ENCODE results near the gene INTS4. TPM values are rescaled to one million over a fixed set of nuclear protein-coding genes. Genes with fewer than 3 reads are reported as not detected.

The INTS4 gene
- total and polyA plus RNA-seq, 2 donors from 2014 or later: 16.7 to 34.6 TPM

DNA sequence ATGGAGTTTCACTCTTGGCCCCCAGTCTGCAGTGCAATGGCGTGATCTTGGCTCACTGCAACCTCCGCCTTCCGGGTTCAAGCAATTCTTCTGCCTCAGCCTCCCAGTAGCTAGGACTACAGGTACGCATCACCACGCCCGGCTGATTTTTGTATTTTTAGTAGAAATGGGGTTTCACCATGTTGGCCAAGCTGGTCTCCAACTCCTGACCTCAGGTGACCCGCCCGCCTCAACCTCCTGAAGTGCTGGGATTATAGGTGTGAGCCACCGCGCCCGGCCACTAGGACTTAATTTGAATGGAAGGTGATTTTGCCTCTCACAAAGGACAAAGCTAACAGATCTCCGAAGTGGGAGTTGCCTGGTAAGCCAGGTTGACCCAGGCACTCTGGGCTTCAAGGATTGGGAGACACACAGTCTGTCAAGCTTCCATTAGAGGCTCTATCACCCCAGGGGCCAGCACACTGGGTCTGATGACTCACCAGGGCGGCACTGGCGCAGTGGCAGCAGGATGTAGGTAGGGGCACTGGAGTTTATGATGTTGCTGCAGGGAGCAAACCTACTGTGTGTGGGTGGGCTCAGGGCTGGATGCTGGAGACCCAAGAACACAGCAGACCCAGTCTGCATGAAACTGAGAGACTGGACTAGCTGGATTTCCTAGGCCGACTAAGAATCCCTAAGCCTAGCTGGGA is 46.4 kb upstream of the INTS4 start:
- intact Hi-C loops (cut with DNase I): no loop called here
- Histone ChIP-seq H3K9me3 (ENCODE audit: control insufficient read depth in 2 of 3, insufficient read depth in 1 of 3, low read length in 3 of 3) (no peaks in the 10 kb centered on the region), H3K4me3 (ENCODE audit: low read length in 3 of 3) (no peak overlapping the region), H3K36me3 (ENCODE audit: control insufficient read depth in 2 of 3, insufficient read depth in 3 of 3, low read length in 3 of 3) (no peaks in the 10 kb centered on the region), H3K27ac (ENCODE audit: low read depth in 2 of 2, low read length in 2 of 2) (peak overlapping the region in 1 of 2 donors; percentile 53), H3K4me1 (ENCODE audit: control insufficient read depth in 2 of 3, insufficient read depth in 2 of 3, low read depth in 1 of 3, low read length in 3 of 3) (peaks cover 6 to 12% (median 12%) of the 10 kb centered on the region in 3 donors), H3K9ac (ENCODE audit: low read length in 3 of 3) (no peak overlapping the region), H3K27me3 (ENCODE audit: control insufficient read depth, insufficient read depth, low read length) (no peaks in the 10 kb centered on the region)
- DNase-seq (no peak), FAIRE-seq (no peak)
- TF ChIP-seq, protein P1, sequence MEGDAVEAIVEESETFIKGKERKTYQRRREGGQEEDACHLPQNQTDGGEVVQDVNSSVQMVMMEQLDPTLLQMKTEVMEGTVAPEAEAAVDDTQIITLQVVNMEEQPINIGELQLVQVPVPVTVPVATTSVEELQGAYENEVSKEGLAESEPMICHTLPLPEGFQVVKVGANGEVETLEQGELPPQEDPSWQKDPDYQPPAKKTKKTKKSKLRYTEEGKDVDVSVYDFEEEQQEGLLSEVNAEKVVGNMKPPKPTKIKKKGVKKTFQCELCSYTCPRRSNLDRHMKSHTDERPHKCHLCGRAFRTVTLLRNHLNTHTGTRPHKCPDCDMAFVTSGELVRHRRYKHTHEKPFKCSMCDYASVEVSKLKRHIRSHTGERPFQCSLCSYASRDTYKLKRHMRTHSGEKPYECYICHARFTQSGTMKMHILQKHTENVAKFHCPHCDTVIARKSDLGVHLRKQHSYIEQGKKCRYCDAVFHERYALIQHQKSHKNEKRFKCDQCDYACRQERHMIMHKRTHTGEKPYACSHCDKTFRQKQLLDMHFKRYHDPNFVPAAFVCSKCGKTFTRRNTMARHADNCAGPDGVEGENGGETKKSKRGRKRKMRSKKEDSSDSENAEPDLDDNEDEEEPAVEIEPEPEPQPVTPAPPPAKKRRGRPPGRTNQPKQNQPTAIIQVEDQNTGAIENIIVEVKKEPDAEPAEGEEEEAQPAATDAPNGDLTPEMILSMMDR (IDR thresholded peaks at IDR 0.05; ENCODE audit: borderline replicate concordance, extremely low read depth, insufficient read depth): no peak

DNA sequence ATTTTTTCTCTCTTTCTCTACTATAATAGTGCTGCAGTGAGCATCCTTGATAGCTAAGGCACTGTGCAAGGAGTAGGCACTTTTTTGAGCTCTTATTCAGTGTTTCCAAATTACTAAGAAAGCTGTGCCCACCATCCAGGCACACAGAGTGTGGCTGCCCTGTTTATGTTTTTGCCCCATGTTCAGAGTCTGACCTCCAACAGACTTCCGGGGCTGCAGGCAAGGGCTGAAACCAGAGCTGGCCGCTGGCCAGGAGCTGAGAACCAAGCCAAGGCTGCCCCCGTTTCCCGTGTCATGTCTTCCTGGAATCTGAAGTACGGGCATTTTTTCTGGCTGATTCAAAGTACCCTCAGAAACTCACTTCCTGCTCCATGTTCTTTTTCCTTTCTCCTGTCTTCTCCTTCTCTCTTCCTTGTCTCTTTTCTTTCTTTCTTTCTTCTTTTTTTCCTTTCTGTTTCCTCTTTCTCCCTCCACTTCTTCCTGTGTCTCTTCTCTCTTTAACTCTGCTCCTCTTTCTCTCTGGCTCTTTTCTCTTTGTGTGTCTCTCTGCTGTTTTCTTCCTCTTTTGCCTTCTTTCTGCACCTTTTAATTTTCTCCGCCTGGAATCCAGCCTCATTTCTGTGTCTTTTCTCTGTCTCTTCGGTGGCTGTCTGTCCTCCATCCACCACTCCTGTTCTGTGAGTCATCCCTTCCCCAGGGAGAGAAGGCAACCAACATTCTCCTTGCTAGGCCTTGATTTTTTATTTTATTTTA is 45.6 kb upstream of the INTS4 start:
- H3K4me3 ChIP-seq (ENCODE audit: low read length in 3 of 3): peak overlapping the region in 2 of 3 donors; percentile 41 to 56
- H3K27ac ChIP-seq (ENCODE audit: low read depth in 2 of 2, low read length in 2 of 2): peak overlapping the region; percentile 68 to 88
- peaks cover 6 to 10% (median 8%) of the 10 kb centered on the region in 3 donors for H3K4me1 ChIP-seq (ENCODE audit: control insufficient read depth in 2 of 3, insufficient read depth in 2 of 3, low read depth in 1 of 3, low read length in 3 of 3)
- TF ChIP-seq, protein P1 (IDR thresholded peaks at IDR 0.05; ENCODE audit: borderline replicate concordance, extremely low read depth, insufficient read depth): no peak
- DNase-seq (peak; percentile 67 to 91 (median 83)), FAIRE-seq (no peak)
- no peaks in the 10 kb centered on the region for H3K9me3 ChIP-seq (ENCODE audit: control insufficient read depth in 2 of 3, insufficient read depth in 1 of 3, low read length in 3 of 3)
- intact Hi-C loops (cut with DNase I): no loop called here
- H3K27me3 ChIP-seq (ENCODE audit: control insufficient read depth, insufficient read depth, low read length): no peaks in the 10 kb centered on the region
- peak overlapping the region in 1 of 3 donors; percentile 79 for H3K9ac ChIP-seq (ENCODE audit: low read length in 3 of 3)
- H3K36me3 ChIP-seq (ENCODE audit: control insufficient read depth in 2 of 3, insufficient read depth in 3 of 3, low read length in 3 of 3): no peaks in the 10 kb centered on the region

DNA sequence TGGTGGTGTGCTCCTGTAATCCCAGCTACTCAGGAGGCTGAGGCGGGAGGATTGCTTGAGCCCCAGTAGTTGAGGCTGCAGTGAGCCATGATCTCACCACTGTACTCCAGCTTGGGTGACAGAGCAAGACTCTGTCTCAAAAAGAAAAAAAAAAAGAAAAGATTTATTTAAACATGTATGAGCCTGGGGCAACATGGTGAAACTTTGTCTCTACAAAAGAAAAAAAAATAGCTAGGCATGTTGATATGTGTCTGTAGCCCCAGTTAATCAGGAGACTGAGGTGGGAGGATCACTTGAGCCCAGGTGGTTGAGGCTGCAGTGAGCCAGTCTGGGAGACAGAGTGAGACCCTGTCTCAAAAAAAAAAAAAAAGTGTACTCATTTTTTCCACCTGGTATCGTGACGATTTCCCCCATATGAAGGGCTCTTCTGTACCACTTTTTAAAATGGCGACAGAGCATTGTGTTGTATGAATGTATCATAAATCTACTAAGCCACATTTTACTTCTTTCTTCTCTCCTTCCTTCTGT is 45.0 kb upstream of the INTS4 start:
- H3K27me3 ChIP-seq (ENCODE audit: control insufficient read depth, insufficient read depth, low read length): no peaks in the 10 kb centered on the region
- peak overlapping the region in 1 of 3 donors; percentile 41 for H3K4me3 ChIP-seq (ENCODE audit: low read length in 3 of 3)
- no peak for DNase-seq
- intact Hi-C loops (cut with DNase I): no loop called here
- no peaks in the 10 kb centered on the region for H3K9me3 ChIP-seq (ENCODE audit: control insufficient read depth in 2 of 3, insufficient read depth in 1 of 3, low read length in 3 of 3)
- no peaks in the 10 kb centered on the region for H3K36me3 ChIP-seq (ENCODE audit: control insufficient read depth in 2 of 3, insufficient read depth in 3 of 3, low read length in 3 of 3)
- peak overlapping the region in 1 of 3 donors; percentile 79 for H3K9ac ChIP-seq (ENCODE audit: low read length in 3 of 3)
- peak overlapping the region; percentile 68 to 88 for H3K27ac ChIP-seq (ENCODE audit: low read depth in 2 of 2, low read length in 2 of 2)
- TF ChIP-seq, protein P1 (IDR thresholded peaks at IDR 0.05; ENCODE audit: borderline replicate concordance, extremely low read depth, insufficient read depth): no peak
- FAIRE-seq: no peak
- peaks cover 6 to 8% (median 8%) of the 10 kb centered on the region in 3 donors for H3K4me1 ChIP-seq (ENCODE audit: control insufficient read depth in 2 of 3, insufficient read depth in 2 of 3, low read depth in 1 of 3, low read length in 3 of 3)

Measured in kidney (tissue), 14 donors.